GM10266 (cell line): Measurements from ENCODE around the gene MUSK.
"Not testable (repeated sequence)": the region's sequence is repeated elsewhere in the genome, so short reads cannot be mapped to it uniquely, and the experiment has no call there.

Experiments used
- DNase-seq: peaks from one replicate; pipeline ENCODE4 v3.0.0; 2012; ENCODE audit errors: extremely low spot score
- TF ChIP-seq, protein P1 (sequence below): IDR thresholded peaks from 2 replicates; pipeline ENCODE4 v1.5.1; 2012; ENCODE audit warnings: mild to moderate bottlenecking, low read depth; ENCODE audit not compliant: control insufficient read depth, insufficient read depth; ENCODE audit errors: missing control alignments

MUSK gene

DNA sequence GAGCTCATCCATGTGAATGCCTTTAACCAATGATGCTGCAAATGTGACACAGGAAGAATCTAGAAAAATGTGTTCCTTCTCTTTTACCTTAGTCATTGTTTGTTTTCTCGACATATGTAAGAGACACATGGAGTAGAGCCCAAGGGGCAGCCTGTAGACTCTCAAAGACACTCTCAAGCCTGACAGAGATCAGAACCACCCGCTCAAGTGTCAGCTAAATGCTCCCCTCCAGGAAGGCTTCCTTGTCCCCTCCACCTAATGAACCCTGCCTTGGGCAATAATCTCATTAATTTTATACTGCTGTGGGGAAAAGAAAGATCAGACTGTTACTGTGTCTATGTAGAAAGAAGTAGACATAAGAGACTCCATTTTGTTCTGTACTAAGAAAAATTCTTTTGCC lies 157.4 kb downstream of the MUSK start:
- TF ChIP-seq, protein P1, sequence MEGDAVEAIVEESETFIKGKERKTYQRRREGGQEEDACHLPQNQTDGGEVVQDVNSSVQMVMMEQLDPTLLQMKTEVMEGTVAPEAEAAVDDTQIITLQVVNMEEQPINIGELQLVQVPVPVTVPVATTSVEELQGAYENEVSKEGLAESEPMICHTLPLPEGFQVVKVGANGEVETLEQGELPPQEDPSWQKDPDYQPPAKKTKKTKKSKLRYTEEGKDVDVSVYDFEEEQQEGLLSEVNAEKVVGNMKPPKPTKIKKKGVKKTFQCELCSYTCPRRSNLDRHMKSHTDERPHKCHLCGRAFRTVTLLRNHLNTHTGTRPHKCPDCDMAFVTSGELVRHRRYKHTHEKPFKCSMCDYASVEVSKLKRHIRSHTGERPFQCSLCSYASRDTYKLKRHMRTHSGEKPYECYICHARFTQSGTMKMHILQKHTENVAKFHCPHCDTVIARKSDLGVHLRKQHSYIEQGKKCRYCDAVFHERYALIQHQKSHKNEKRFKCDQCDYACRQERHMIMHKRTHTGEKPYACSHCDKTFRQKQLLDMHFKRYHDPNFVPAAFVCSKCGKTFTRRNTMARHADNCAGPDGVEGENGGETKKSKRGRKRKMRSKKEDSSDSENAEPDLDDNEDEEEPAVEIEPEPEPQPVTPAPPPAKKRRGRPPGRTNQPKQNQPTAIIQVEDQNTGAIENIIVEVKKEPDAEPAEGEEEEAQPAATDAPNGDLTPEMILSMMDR: no peak
- DNase-seq: no peak

DNA sequence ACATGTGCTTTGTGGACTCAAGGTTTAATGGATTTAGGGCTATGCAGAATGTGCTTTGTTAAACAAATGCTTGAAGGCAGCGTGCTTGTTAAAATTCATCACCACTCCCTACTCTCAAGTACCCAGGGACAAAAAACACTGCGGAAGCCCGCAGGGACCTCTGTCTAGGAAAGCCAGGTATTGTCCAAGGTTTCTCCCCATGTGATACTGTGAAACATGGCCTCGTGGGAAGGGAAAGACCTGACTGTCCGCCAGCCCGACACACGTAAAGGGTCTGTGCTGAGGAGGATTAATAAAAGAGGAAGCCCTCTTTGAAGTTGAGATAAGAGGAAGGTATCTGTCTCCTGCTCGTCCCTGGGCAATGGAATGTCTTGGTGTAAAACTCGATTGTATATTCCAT lies 157.8 kb downstream of the MUSK start:
- not testable (repeated sequence) for DNase-seq

DNA sequence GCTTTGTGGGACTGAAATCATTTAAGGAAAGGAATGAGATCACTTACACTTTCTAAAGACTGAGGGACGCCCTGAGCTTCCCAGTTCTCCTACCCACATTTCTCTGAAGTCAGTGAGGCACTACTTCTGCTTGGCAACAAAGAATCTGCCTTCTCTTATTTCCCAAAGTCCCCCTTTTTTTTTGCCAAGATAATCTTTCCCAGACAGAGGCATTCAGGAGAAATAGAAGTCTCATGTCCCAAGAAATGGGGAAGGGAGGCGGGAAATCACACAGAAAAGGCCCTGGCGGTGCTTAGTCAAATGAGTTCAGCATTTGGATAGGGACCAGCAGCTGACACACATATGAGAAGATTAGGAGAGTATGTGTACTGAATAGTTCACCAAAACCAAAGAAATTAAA lies 159.7 kb downstream of the MUSK start:
- TF ChIP-seq, protein P1: no peak
- no peak for DNase-seq

DNA sequence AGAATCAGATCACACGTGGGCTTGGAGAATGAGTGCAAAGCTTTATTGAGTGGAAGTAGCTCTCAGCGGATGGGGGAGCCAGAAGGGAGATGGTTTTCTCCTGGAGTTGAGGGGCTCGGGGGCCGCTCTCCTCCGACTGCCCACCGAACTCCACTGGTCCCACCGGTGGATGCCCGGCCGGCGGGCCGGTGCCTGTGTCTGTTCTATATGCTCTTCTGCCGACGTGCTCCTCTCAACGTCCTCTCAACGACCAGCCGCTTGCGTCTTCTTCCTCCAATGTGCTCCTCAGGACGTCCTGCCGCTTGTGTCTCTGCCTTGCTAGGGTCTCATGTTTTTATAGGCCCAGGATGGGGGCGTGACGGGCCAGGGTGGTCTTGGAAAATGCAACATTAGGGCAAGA lies 161.9 kb downstream of the MUSK start:
- TF ChIP-seq, protein P1: no peak
- DNase-seq: no peak

DNA sequence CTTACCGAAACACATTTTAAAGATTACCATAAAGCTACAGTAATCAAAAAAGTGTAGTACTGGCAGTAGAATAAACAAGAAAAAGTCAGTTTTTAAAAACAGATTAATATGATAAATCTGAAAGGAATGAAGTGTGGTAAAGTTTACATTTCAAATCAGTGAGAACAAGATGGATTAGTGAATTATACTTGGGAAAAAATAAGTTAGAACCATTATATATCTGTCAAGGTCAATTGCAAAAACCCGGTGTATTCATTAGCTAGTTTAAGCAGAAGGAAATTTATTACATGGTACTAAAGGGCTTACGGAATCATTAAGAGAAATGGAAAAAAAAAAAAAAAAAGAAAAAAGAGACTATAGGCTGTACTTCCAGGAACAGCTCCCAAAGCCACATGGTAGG lies 164.3 kb downstream of the MUSK start:
- DNase-seq: no peak
- TF ChIP-seq, protein P1: no peak

DNA sequence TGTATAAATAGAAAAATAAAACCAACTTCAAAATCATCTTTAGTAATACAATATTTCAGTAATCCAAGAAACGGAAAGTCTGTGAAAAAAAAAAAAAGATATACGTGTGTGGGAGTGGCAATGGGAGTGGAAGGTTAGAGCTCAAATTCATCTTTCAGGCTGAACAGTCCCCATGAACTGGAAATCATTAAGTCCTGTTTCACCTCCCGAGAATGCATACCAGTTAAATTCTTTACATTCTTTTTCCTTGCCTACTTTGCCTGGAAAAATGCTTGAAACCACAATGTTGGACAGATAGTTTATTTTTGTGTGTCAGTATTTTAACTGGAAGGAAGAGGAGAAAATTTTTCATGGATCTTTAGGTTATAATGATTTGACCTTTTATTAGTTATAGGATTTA lies 166.8 kb downstream of the MUSK start:
- TF ChIP-seq, protein P1: no peak
- DNase-seq: no peak

DNA sequence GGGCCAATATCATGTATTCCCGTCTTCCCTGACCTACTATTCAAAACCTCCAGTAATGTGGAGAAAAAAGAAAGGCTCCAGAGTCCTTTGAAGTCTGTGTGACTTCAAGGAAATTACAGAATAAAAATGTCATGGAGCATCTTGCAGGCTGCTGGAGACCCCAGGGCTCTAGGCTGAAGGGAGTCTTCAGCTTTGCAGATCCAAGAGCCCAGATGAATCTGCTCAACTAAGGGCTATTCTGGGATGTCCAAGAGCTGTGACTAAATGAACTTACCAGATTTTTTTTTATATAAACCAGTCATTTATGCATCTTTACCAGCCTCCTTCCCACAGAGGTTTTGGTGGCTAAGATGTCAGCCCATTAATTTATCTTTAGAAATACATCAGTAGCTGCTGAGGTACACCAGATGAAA lies 167.3 kb downstream of the MUSK start:
- TF ChIP-seq, protein P1: no peak
- DNase-seq: no peak

DNA sequence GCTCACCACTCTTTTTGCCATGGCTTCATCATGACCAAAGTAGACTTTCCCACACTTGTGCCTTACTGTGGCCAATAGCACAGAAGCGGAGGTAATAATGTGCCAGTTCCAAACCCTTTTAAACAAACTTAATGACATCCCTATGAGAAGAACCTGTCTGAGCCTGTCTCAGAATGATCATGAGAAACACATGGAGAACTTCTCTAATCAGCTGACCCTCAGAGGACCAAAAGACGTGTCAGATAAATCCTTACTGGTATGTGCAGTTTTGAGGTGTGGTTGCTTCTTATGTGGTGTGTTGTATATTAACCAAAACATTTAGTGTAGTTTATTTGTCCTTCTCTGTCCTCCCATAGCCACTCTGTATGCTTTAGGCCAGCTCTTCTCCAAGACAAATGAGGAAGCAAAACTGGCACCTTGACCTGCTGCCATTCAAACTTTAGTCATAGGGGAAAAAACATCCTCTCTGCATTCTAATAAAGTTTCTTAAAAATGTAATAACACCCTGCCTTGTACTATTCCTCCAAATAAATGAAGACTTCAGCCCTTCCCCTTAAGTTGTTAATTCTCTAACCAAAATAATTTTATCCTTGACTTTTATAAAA lies 168.9 kb downstream of the MUSK start:
- TF ChIP-seq, protein P1: no peak
- no peak for DNase-seq
